Renal cortex interstitium (tissue), 11 donors: ENCODE results near the gene LAPTM5. TPM values are rescaled to one million over a fixed set of nuclear protein-coding genes. Genes with fewer than 3 reads are reported as not detected.

Experiments used
- DNase-seq, 11 donors: peaks; one replicate each; pipeline ENCODE4 v3.0.0-alpha.2; 2013; ENCODE audit warnings: low read depth in 9 of 11, low spot score in 4 of 11; ENCODE audit errors: extremely low read depth in 1 of 11
- polyA plus RNA-seq, 3 donors: library from polyadenylated mRNA; unstranded; fragments of 120-200 nt; gene quantifications; one replicate each; pipeline ENCODE4 v1.2.1, GENCODE V29; 2013; ENCODE audit not compliant: insufficient read length in 3 of 3

The LAPTM5 gene
- polyA plus RNA-seq, 3 donors = 14.1 to 16.8 (median 16.1) TPM

- no peak for DNase-seq
Observed at GRCh38 chr1:30726236-30726635, 31.3 kb downstream of the LAPTM5 start.

DNA sequence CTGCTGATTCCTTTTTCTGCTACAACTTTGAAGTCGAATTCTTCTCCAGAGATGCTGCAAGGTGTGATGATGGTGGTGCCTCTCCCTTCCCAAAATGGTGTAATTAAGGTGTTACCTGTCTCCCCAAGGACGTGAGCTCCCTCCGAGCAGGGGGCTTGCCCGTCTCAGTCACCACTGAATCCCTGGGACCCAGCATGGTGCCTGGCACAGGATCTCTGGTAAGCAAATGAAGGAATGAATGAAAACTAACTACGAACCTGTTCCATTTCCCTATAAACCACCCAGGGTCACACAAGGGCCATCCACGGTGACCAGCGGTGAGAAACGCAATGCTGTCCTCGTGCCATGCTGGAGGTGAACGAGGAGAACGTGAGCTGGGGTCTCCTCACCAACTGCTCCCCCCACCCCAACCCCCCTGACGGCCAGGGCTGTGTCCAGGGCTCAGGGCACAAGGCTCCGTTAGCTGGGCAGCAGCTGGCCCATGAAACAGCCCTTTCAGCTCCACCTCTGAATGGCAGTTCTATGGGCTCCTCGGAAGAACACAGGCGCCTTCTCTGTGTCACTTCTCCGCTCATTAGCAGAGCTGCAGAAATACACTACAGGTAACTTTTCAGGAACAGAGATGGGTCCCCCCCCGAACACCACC, 32.0 kb downstream of the LAPTM5 start:
- no peak for DNase-seq

- no peak for DNase-seq
Observed at GRCh38 chr1:30724655-30725421, 32.7 kb downstream of the LAPTM5 start.

- no peak for DNase-seq
Observed at GRCh38 chr1:30724175-30724574, 33.4 kb downstream of the LAPTM5 start.

DNA sequence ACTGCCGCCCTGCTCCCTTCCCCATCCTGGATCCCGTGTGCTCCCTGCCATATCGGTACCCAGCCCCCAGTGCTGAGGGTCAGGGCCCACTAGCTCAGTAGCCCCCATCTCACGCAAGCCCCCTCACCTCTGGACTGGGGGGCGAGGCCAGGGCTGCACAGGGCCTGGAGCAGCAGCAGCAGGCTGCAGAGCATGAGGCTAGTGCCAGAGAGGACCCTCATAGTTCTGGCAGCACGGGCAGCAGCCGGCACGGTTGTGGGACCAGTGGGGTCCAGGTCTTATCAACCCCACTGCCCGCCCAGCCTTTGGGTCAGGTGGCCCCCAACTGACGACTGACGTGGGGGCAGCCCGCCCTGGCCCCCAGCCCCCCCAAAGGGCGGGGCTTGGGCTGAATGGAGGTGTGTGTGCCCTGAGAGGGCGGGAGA, 34.2 kb downstream of the LAPTM5 start, which contains the start of gene MATN1:
Gene MATN1 (minus strand): TSS at position 255 of the 425 bp plus-strand sequence. CDS start 34 bp downstream, at position 221.
- DNase-seq = no peak

DNA sequence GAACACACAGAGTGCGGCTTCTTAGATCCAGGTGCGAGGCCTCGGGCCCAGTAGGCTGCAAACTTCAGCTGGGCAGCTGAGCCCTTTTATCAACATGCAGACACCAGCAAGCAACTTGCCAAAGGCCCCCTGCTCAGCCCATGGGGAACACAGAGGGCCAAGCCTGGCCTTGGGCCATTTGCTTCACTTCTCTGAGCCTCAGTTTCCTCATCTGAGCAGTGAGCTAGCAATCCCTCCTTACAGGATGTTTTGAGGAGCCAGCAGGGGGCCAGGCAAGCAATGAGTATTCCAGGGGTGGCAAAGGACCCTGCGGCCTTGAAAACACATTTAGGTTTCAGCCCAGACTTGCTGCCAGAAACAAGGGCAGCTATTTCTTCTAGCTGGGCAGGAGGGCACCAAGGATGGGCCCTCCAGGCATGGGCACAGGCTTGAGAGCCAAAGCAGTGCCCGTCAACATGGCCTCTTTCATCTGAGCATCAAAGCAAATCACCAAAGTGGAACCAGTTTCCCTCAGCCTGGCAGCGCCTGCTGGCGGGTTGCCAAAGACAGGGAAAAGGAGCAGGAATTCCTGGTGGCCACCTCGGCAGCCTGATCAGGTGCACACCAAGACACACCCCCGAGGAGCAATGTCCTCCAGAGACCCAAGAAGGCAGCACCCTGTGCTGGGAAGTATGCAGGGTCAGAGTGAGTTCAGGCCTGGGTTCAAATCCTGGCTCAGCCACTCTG, 35.6 kb downstream of the LAPTM5 start:
- peak in 9 of 11 donors; percentile 39 to 79 (median 61) for DNase-seq

- no peak for DNase-seq
Observed at GRCh38 chr1:30721341-30721793, 36.2 kb downstream of the LAPTM5 start.

- no peak for DNase-seq
Observed at GRCh38 chr1:30720271-30721223, 37.0 kb downstream of the LAPTM5 start.

DNA sequence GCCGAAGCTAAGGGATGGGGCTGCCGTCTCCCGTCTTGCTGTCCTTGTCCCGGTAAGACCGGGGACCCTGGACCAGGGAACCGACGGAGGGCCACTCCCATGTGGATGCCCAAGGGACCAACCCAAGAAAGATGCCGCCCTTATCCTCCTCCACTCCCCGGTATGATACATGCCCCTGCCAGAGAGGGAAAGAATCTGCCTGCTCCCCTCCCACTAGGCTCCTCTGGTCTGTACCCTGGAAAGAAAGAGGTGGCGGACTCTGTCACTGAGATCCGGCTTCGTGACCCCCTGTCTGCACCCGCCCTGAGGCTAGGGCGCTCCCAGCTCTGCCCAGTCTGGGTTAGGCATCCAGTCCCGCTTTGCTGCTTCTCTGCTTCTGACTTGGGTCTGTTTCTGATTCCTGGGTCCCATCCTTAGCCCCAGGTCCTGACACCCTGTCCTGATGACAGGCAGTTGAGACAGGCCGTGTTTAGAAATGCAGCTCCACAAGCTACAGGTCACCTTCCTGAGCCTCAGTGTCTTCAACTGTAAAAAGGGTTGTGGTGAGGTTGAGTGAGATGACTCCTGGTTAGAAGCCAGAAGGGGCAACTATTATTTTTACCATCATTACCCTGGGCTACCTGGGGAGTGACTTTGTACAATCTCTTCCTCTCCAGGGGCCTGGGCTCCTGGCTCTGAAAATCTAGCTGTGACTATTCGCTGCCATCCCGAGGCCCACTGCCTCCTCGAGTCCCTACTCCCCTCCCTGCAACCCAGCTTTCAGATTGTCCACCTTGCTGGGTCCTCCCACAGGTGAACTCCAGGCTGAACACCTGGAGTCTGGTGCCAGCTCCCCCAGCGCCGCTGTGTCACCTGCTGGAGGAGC, 37.9 kb downstream of the LAPTM5 start:
- DNase-seq = peak in 3 of 11 donors; percentile 54 to 79 (median 74)

DNA sequence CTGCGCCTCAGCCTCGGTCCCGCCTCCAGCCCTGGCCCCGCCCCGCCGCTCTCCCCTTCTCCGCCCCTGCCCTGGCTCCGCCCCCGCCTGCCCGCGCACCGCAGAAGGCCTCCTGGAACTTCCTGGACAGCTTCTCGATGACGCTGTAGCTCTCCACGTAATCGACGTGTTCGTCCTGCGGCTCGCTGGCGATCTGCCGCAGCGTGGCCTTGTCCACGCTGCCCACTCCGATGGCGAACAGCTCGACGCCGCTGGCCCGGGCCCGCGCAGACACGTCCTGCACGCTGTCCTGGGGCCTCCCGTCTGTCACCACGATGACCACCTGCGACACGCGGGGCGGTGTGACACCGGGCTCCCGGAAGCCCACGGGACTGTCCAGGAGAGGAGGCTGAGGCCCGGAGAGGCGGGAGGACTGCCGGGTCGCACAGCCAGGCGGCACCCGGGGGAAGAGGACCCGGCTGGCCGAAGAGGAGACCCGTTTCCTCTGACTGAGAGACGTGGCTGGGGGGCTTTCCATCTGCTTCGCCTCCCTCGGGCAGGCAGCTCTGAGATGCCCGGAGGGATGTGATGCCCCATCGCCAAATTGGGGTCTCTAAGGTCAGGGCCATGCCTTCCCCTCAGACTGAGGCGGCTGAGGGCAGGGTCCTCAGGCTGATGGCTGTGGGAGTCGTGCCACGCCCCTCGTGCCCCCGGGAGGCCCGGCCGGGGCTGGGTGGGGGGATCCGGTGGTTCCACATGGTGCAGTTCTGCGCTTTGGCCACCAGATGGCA, 38.8 kb downstream of the LAPTM5 start:
- peak in 10 of 11 donors; percentile 83 to 95 (median 89) for DNase-seq

- DNase-seq = peak; percentile 87 to 96 (median 94)
Observed at GRCh38 chr1:30718091-30718635, 39.4 kb downstream of the LAPTM5 start.

DNA sequence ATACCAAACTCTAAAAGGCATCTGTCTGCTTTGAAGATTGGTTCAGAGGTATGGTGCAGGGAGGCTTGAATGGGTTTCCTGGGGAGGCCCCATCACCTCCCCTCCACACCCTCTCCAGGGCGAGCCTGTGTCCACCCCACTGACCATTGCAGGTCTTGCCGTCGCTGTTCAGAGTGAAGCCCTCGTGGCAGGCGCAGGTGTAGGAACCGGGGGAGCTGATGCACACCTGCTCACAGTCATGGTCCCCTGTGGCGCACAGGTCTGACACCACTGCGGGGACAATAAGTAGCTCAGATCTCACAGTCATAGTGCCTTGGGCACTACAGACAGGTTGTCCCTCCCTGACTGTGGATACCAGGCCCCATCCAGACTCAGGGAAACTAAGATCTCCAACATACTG, 40.9 kb downstream of the LAPTM5 start:
- DNase-seq = no peak

- no peak for DNase-seq
Observed at GRCh38 chr1:30715886-30716285, 41.7 kb downstream of the LAPTM5 start.

DNA sequence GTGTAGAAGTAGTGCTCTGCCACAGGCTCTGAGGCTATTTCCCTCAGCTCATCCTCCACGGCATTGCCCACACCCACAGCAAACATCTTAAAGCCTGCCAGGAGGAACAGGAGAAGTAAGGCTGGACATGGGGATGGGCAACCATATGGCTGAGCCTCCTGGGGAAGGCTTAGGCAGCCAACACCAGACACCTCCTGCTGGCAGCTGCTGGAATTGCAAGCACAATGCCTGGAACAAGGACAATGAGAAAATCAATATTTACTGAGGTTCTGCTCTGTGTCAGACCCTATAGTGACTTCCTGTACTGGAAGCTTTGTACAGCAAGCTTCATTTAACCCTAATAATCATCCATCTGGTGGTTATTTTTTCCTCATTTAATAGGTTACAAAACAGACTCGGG, 42.4 kb downstream of the LAPTM5 start:
- DNase-seq = no peak

GRCh38 chr1:30714536-30715090, 43.0 kb downstream of the LAPTM5 start:
- no peak for DNase-seq

GRCh38 chr1:30714025-30714424, 43.5 kb downstream of the LAPTM5 start:
- DNase-seq = no peak
